HG02588 (cell line): ENCODE results near the gene MAGEA1.
"Not testable (repeated sequence)": the region's sequence is repeated elsewhere in the genome, so short reads cannot be mapped to it uniquely, and the experiment has no call there.

Source experiments
- ATAC-seq: cut with Tn5 transposase; IDR thresholded peaks from one replicate; pipeline ENCODE4 v1.9.1; 2021; ENCODE audit warnings: mild to moderate bottlenecking, moderate library complexity; ENCODE audit not compliant: unreplicated experiment

The MAGEA1 gene, protein sequence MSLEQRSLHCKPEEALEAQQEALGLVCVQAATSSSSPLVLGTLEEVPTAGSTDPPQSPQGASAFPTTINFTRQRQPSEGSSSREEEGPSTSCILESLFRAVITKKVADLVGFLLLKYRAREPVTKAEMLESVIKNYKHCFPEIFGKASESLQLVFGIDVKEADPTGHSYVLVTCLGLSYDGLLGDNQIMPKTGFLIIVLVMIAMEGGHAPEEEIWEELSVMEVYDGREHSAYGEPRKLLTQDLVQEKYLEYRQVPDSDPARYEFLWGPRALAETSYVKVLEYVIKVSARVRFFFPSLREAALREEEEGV

GRCh38 chrX:153179131-153179530 is at the start of gene MAGEA1:
MAGEA1 (plus strand) TSS chrX:153179284; CDS start chrX:153182390, 3,106 bp downstream.
- no peak for ATAC-seq

DNA sequence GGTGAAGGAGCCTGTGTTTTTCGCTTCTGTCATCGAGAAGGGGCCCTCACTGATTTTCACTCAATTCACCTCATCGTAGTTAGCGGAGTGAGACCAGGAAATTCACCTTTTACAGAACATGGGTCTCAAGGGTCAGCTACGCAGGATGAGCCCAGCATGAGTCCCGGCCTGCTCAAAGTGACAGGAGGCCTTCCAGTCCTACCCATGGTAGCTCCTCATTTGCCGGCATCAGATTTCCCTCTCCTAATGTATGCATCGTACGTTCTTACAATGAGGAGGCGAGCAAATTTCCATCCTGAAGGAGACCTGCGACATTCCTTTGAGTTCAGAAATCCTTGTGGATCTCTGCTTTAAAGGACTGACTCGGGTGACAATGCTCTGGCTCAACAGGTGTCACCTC is 46.2 kb upstream of the MAGEA1 start:
- ATAC-seq: not testable (repeated sequence)

- ATAC-seq: not testable (repeated sequence)
Observed at GRCh38 chrX:153139074-153139473, 40.0 kb upstream of the MAGEA1 start.

DNA sequence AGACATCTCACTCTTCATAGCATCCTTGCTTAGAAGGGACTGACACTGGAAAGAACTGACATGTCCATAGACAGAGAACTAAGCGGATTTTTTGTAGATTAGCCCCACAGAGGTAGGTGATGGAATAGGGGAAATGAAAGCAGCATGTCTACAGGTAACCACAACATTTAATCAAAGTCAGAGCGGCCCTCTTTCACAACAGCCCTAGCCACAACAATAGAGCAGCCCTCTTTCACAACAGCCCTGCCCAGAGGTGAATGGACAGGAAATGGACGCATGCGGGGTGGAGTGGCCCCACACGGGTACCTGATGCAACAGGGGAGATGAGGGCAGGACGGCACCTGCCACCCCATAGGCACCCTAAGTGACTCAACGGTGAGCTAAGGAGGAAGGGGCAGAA is 32.8 kb upstream of the MAGEA1 start:
- ATAC-seq: not testable (repeated sequence)

DNA sequence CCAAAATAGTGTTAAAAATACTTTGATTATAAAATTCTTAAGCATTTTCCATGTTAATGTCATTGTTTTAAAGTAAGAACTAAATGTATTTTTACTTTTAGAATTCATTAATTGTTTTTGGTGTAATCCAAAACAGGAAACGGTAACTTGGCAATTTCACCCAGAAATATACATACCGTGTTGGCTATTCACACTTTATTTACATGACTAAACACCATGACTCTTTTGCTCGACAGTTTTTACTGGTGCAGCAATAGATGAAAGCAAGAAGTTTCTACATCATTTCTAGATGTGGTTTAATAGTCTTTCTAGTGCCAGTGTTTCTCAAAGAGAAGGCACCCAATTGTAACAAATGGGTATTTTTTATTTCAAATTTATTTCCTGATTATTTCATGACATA is 25.6 kb upstream of the MAGEA1 start:
- ATAC-seq: no peak

DNA sequence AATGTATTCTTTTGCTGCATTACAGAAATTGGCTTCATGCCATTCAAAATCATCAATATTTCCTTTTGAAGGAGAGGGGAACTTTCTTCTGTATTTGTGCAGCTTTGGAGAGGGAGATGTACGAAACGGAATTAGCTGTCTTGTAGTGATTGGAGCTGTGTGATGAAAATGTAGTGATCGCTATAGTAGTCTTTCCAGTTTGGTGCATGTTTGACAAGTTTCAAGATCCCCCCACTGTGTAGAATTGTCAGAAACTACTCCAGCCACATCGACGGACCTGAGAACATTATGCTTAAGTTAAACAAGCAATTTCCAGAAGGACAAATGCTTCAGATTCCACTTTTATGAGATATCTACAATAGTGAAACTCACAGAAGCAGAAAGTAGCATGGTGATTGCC is 21.6 kb upstream of the MAGEA1 start:
- no peak for ATAC-seq

DNA sequence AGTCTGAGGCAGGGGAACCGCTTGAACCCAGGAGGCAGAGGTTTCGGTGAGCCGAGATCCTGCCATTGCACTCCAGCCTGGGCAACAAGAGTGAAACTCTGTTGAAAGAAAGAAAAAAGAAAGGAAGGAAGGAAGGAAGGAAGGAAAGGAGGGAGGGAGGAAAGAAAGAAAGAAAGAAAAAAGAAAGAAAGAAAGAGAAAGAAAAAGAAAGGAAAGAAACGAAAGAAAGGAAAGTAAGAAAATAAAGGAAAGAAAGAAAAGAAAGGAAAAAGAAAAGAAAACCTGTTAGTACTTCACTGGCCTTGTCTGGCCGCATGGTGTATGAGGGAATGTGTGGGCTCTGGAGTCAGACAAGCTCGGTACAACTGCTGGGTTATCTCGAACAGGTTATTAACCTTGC is 20.8 kb upstream of the MAGEA1 start:
- no peak for ATAC-seq

- no peak for ATAC-seq
Observed at GRCh38 chrX:153161952-153162351, 17.1 kb upstream of the MAGEA1 start.

GRCh38 chrX:153164733-153165132 is 14.4 kb upstream of the MAGEA1 start:
- no peak for ATAC-seq

DNA sequence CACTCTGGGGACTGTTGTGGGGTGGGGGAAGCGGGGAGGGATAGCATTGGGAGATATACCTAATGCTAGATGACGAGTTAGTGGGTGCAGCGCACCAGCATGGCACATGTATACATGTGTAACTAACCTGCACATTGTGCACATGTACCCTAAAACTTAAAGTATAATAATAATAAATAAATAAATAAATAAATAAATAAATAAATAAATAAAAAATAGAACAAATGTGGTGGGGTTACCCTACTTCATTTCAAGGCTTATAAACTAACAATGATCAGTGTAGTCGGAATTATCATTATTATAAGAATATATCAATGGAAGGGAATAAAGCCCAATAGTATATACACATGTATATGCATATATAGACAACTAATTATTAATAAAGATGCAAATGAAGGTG is 10.7 kb upstream of the MAGEA1 start:
- not testable (repeated sequence) for ATAC-seq

DNA sequence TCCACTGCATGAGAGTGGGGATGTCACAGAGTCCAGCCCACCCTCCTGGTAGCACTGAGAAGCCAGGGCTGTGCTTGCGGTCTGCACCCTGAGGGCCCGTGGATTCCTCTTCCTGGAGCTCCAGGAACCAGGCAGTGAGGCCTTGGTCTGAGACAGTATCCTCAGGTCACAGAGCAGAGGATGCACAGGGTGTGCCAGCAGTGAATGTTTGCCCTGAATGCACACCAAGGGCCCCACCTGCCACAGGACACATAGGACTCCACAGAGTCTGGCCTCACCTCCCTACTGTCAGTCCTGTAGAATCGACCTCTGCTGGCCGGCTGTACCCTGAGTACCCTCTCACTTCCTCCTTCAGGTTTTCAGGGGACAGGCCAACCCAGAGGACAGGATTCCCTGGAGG is 2.7 kb downstream of the MAGEA1 start:
- no peak for ATAC-seq

DNA sequence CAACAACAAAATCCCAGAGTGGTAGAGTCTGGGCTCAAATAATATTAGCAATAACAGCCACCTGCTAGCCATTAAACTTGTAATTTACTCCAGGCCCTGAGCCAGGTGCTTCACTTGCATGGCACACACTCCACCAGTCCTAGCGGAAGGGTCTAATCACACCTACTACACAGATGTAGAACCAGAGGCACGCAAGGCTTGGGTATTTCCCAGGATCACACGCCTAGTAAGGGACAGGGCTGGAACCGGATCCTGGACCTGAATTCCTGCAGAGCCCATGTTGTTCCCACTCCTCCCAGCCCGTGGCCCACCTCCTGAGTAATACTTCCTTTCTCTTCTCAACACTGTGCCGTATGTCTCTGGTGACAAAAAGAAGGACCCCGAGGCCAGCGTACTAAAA is 5.7 kb downstream of the MAGEA1 start:
- ATAC-seq: no peak

DNA sequence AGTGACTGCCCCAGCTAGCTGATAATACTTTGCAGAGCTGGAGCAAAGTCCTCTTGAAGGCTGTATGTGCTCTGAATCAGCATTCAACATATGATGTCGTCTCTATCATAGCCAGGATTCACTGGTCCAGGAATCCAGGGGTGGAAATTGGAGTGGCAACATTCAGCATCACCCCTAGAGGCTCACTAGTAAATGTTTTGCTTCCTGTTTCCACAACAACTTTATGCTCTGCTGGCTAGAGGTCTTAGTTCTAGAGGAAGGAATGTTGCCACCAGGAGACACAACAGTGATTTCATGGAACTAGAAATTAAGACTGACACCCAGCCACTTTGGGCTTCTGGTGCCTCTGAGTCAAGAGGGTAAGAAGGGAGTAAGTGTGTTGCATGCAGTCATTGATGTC is 11.3 kb downstream of the MAGEA1 start:
- ATAC-seq: no peak

- ATAC-seq: no peak
Observed at GRCh38 chrX:153200462-153200861, 21.4 kb downstream of the MAGEA1 start.

DNA sequence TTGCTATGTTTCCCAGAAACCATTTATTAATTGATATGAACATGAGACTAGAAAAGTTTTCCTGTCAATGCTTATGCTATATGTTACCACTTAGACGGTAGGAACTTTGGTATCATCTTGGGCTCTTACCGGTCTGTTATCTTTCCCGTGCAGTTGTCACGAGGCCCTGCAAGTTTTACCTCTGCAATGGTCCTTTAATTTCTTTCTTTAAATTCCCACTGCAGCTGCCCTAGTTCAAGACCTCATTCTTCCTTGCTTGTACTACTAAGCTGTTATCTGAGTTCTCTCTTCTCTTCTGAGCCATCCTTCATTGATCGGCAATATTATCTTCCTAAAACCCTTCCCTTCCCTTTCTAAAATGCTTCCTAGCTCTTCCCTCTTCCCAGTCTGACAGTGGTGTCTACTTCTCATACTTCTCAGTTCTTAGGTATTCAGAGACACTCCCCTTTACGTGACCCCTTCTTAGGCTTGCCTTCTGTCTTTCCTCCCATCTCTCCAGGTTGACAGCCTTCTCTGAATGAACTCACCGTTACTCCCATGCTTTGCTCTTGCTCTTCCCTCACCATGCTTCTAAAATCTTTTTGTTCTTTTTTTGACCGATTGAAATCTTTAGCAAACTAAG is 27.5 kb downstream of the MAGEA1 start:
- no peak for ATAC-seq

DNA sequence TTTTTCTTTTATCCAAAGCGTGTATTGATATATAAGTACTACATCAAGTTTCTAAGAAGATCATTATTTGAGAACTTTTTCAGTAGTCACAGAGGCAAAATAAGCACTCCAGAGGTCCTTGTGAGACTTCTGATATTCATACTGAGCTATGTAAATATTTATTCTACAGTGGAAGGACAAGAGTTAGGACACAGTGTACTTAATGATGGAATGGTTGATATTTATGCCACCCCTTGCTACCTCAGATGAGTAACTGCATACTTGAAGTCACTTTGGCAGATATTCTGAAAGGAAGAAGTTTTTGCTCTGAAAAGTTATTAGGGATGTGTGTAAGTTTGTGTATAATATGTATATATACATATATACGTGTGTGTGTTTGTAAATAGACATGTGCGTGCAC is 30.3 kb downstream of the MAGEA1 start:
- ATAC-seq: no peak

- ATAC-seq: no peak
Observed at GRCh38 chrX:153214934-153215333, 35.9 kb downstream of the MAGEA1 start.

DNA sequence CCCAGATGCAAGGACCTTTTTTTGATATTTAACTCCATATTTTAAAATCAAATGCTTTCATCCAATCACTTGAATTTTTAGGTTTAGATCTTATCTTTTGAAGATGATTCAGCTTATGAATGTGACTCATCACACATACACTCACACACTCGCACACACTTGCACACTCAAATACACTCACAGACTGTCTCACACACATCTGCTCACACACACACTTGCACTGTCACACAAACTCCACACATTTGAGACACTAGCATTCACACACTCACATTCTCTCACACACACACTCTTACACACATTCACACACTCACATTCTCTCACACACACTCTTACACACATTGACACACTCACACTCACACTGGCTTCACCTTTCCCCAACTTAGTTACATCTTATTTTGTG is 37.8 kb downstream of the MAGEA1 start:
- ATAC-seq: no peak

- no peak for ATAC-seq
Observed at GRCh38 chrX:153225438-153226098, 46.5 kb downstream of the MAGEA1 start.

- no peak for ATAC-seq
Observed at GRCh38 chrX:153226344-153227185, 47.5 kb downstream of the MAGEA1 start.
